GM19351 (cell line): ENCODE data around the gene ROPN1L.
"Not testable (repeated sequence)": the region's sequence is repeated elsewhere in the genome, so short reads cannot be mapped to it uniquely, and the experiment has no call there.

Source experiments
- ATAC-seq: cut with Tn5 transposase; IDR thresholded peaks from one replicate; pipeline ENCODE4 v1.9.1; 2021; ENCODE audit warnings: mild to moderate bottlenecking, moderate library complexity; ENCODE audit not compliant: unreplicated experiment

The ROPN1L gene

GRCh38 chr5:10441083-10441991, at the start of gene ROPN1L:
Gene ROPN1L, plus strand, starts transcription at chr5:10441879. Its CDS starts 289 bp downstream, at chr5:10442168.
- peak; percentile 95 for ATAC-seq

- not testable (repeated sequence) for ATAC-seq
These were observed 48.9 kb upstream of the ROPN1L start for GRCh38 chr5:10392567-10393328.

- ATAC-seq = no peak
These were observed 48.2 kb upstream of the ROPN1L start for GRCh38 chr5:10393491-10393890.

GRCh38 chr5:10396552-10396951, 45.1 kb upstream of the ROPN1L start:
- ATAC-seq = no peak

- ATAC-seq = no peak
These were observed 41.8 kb upstream of the ROPN1L start for GRCh38 chr5:10399839-10400238.

- no peak for ATAC-seq
These were observed 41.3 kb upstream of the ROPN1L start for GRCh38 chr5:10400411-10400810.

- no peak for ATAC-seq
These were observed 40.8 kb upstream of the ROPN1L start for GRCh38 chr5:10400831-10401230.

GRCh38 chr5:10401498-10401897, 40.2 kb upstream of the ROPN1L start:
- no peak for ATAC-seq

GRCh38 chr5:10403829-10404228, 37.9 kb upstream of the ROPN1L start:
- no peak for ATAC-seq

- no peak for ATAC-seq
These were observed 35.0 kb upstream of the ROPN1L start for GRCh38 chr5:10406651-10407050.

GRCh38 chr5:10409504-10409903, 32.2 kb upstream of the ROPN1L start:
- ATAC-seq = no peak

- ATAC-seq = no peak
These were observed 31.0 kb upstream of the ROPN1L start for GRCh38 chr5:10410662-10411061.

GRCh38 chr5:10411336-10411735, 30.3 kb upstream of the ROPN1L start:
- ATAC-seq = no peak

- ATAC-seq = no peak
These were observed 24.8 kb upstream of the ROPN1L start for GRCh38 chr5:10416868-10417267.

GRCh38 chr5:10418654-10419345, 22.9 kb upstream of the ROPN1L start:
- ATAC-seq = peak; percentile 90

GRCh38 chr5:10420468-10420867, 21.2 kb upstream of the ROPN1L start:
- ATAC-seq = no peak

- no peak for ATAC-seq
These were observed 20.7 kb upstream of the ROPN1L start for GRCh38 chr5:10420932-10421331.

GRCh38 chr5:10421896-10422691, 19.6 kb upstream of the ROPN1L start:
- ATAC-seq = no peak

- no peak for ATAC-seq
These were observed 18.7 kb upstream of the ROPN1L start for GRCh38 chr5:10423022-10423421.

- ATAC-seq = peak; percentile 71
These were observed 17.5 kb upstream of the ROPN1L start for GRCh38 chr5:10424124-10424731.
